AG09319 (cell line): ENCODE results near the gene FREM2.

ENCODE experiments used
- DNase-seq: peaks from one replicate; pipeline ENCODE4 v3.0.0-alpha.2; 2010; ENCODE audit warnings: low read depth; ENCODE audit errors: extremely low read depth
- TF ChIP-seq, protein P1 (sequence below): IDR thresholded peaks from 2 replicates; pipeline ENCODE4 v1.5.1; 2011; ENCODE audit warnings: low read depth, mild to moderate bottlenecking, inconsistent platforms, low read length, moderate library complexity

The FREM2 gene

DNA sequence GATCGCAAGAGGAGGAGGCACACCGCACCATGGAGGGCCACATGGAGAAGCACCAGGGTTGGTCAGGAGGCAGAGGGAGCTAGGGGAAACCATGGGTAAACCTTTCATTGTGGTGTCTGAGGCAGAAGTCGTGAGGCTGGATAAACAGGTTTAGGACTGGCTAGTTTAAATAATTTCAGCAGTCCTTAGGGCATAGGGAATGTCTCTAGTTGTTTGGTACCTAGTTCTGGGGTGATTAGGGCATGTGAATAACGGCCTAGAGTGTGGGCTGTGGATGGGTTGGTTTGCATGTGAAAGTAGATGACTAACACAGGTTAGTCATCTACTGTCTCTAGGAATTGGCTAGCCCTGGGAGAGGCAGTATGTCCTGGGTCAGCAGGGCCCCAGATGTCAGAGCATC lies 201.4 kb downstream of the FREM2 start:
- TF ChIP-seq, protein P1, sequence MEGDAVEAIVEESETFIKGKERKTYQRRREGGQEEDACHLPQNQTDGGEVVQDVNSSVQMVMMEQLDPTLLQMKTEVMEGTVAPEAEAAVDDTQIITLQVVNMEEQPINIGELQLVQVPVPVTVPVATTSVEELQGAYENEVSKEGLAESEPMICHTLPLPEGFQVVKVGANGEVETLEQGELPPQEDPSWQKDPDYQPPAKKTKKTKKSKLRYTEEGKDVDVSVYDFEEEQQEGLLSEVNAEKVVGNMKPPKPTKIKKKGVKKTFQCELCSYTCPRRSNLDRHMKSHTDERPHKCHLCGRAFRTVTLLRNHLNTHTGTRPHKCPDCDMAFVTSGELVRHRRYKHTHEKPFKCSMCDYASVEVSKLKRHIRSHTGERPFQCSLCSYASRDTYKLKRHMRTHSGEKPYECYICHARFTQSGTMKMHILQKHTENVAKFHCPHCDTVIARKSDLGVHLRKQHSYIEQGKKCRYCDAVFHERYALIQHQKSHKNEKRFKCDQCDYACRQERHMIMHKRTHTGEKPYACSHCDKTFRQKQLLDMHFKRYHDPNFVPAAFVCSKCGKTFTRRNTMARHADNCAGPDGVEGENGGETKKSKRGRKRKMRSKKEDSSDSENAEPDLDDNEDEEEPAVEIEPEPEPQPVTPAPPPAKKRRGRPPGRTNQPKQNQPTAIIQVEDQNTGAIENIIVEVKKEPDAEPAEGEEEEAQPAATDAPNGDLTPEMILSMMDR: no peak
- no peak for DNase-seq

DNA sequence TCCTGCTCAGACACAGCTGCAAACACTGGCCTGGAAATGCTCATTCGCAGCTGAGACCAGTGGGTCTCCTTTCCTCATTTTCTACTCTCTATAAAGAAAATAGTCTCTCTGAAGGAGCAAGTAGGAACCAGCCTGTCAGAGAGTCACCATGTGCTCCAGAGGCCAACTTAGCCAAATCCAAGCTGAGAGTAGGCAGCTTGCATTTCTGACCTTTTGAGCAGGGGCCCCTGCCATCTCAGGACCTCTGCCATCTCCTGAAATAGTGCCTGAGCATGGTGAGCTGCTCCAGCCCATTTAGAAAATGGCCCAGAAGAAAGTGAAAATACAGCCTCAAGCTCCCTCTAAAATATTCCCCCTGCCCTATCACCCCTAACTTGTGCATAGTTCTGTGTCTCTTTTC lies 208.2 kb downstream of the FREM2 start:
- no peak for DNase-seq
- TF ChIP-seq, protein P1: no peak

DNA sequence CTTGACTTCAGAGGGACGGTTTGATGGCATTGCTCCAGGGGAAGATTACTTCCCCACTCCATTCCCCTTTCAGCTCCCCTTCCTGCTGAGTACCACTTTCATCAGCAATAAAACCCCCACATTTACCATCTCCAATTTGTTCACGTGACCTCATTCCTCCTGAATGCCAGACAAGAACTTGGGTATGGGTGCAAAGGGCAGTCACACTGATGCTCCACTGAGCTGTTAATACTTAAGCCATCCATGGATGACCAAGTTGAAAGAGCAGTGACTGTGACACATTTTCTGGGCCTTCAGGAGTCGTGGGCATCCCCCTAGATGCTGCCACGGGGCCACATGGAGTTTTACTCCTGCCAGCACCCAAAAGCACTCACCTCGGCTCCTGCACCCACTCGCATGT lies 210.6 kb downstream of the FREM2 start:
- TF ChIP-seq, protein P1: no peak
- no peak for DNase-seq

DNA sequence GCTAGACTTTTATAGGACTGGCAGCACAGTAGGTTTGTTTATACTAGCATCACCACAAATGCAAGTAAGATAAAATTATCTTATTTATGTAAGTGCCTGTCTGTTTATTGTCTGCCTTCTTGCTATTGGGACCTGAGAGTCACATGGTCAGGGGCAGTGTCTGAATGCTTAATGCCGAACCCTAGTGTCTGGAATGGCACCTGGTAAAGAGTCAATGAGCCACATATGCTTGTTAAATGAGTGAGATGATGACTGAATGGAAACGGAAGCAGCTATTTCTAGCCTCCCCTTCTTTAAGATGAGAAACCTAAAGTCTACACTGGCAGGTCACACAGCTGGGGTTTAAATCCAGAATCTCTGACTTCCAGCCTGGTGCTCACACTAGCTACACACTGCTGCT lies 211.6 kb downstream of the FREM2 start:
- TF ChIP-seq, protein P1: no peak
- no peak for DNase-seq

DNA sequence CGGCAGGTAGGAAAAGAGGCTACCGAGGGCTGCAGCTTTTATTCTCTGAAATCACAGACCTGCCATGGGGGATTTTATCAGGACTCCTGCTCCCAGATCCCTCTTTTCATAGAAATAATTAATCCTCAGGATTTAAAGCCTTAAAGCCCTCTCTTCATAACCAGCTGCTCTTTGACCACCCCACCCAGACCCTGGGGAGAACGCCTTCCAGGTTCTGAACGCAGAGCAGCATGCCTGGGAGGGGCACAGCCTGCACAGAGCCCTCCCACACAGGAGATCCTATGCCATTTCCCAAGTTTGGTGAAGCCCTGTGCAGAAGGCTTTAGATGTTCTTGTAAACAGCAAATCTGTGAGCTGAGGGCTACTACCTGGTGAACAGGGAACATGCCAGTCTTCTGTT lies 212.7 kb downstream of the FREM2 start:
- TF ChIP-seq, protein P1: no peak
- DNase-seq: no peak

DNA sequence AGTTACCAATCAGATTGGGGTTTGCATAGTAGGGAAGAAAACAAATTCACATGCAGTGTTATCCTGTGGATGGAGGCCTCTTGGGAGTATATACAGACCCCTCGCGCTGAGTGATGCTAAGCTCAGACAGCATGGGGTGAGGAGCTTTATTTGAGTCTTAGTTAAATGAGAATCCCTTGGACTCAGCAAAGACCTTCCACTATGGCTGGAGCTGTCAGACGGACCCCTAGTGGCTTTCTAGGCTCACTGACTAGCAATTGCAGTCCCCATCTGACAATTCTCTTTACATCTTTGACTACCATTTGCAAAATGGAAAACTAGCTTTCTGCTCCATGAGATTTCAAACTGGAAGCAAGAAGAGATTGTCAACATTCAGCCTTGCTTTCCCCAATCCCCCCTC lies 213.3 kb downstream of the FREM2 start:
- no peak for DNase-seq
- TF ChIP-seq, protein P1: no peak

DNA sequence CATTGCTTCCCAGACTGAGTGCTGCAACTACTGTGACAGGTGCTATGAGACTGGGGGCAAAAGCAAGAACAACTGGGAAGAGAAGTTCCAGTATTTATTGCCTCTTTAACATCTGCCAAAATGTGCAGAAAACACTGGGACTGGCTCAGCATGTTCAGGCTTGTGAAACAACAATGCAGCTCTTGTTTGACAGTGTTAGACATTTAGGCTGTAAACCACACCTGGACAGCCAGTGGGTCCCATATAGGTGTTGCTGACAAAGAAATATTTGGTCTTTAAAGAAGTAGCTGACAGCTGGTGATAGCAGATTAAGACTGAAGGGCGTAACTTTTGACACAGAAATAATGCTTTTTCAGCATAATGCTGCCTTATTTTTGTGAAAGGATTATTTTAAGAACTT lies 215.7 kb downstream of the FREM2 start:
- no peak for DNase-seq

More for the DNA sequence above, 215.7 kb downstream of the FREM2 start:
- TF ChIP-seq, protein P1: no peak
